ENCODE data around the gene RFT1. TPM values are rescaled to one million over a fixed set of nuclear protein-coding genes. Genes with fewer than 3 reads are reported as not detected.
A peak's percentile ranks its signal among the peaks of the same experiment; 100 is the strongest.

The RFT1 gene
- total and polyA plus RNA-seq, 2 of the 13 experiments (the other 11 are each of a cell fraction or from before 2014, with no cell fraction given): 23.2 to 37.0 TPM

- TF ChIP-seq DPF2 (CRISPR knock-in tag; IDR thresholded peaks at IDR 0.05; ENCODE audit: borderline replicate concordance, low read depth) (no peak), ZNF354B (CRISPR knock-in tag; IDR thresholded peaks at IDR 0.05) (no peak), ZNF740 (CRISPR knock-in tag; IDR thresholded peaks at IDR 0.05) (no peak), NR2F2 (IDR thresholded peaks at IDR 0.05; ENCODE audit: borderline replicate concordance, low read depth) (no peak), ZNF619 (CRISPR knock-in tag; IDR thresholded peaks at IDR 0.05) (no peak), ZNF10 (CRISPR knock-in tag; IDR thresholded peaks at IDR 0.05; ENCODE audit: borderline replicate concordance, low read depth) (no peak), ZNF362 (CRISPR knock-in tag; IDR thresholded peaks at IDR 0.05; ENCODE audit: borderline replicate concordance) (no peak), ZNF460 (CRISPR knock-in tag; IDR thresholded peaks at IDR 0.05; ENCODE audit: borderline replicate concordance) (no peak), HES4 (CRISPR knock-in tag; IDR thresholded peaks at IDR 0.05; ENCODE audit: borderline replicate concordance) (no peak), RNF2 (conservative IDR thresholded peaks at IDR 0.05; ENCODE audit: low read depth) (no peak), FOSL2 (CRISPR knock-in tag; IDR thresholded peaks at IDR 0.05) (peak; percentile 16; the same call in 1 of the 2 replicates), ZNF704 (CRISPR knock-in tag; IDR thresholded peaks at IDR 0.05; ENCODE audit: borderline replicate concordance) (no peak), GTF3A (CRISPR knock-in tag; conservative IDR thresholded peaks at IDR 0.05) (no peak), BCLAF1 (IDR thresholded peaks at IDR 0.05) (no peak), SYNCRIP (IDR thresholded peaks at IDR 0.05; ENCODE audit: insufficient read depth, low read depth, low read length) (no peak), DMTF1 (CRISPR knock-in tag; IDR thresholded peaks at IDR 0.05) (no peak), KDM3A (CRISPR knock-in tag; IDR thresholded peaks at IDR 0.05; ENCODE audit: low read depth) (no peak), ASH2L (IDR thresholded peaks at IDR 0.05; ENCODE audit: insufficient read length, low read depth, low read length) (no peak), ZSCAN31 (CRISPR knock-in tag; IDR thresholded peaks at IDR 0.05; ENCODE audit: low read depth) (no peak), PBX2 (CRISPR knock-in tag; IDR thresholded peaks at IDR 0.05) (no peak)
Observed at GRCh38 chr3:53160660-53161449, 30.6 kb upstream of the RFT1 start, which contains the start of gene PRKCD (continued).
